ENCODE results near the gene EIF2A.
A peak's percentile ranks its signal among the peaks of the same experiment; 100 is the strongest.

Gene EIF2A

DNA sequence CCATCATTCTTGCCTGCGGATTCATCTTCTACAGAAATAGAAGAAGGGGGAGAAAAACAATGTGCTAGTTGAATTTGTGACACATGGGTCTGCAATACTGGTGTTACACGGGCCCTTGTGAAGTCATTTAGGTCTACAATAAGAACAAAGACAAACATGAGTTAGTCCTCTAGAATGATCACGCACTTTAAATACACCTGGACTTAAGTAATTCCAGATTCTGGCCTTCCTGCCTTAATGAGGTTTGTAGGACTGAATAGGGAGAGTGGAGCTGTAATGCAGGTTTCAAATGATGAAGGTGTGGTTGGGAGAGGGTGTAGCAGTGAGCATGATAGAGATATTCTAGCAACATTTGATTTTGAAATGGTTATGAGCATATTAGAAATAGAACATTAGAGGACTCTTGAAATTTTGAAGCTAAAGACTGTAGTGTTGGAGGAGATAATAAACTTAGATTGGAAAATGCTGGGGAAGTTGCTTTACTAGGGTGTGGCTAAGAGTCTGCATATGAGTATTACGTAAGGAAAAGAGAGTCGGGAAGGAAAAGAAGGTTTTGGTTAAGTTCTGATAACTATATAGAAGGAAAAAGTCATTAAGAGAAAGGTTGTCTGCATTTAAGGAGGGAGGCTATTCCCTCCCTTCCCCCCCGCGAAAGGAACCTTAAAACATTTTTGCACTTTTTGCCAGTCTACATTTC, 606 bp downstream of the EIF2A start:
- Histone ChIP-seq H3K9me3 (ENCODE audit: low read length) (no peaks in the 10 kb centered on the region), H3K4me3 (ENCODE audit: low read length) (peak overlapping the region; percentile 64), H2AFZ (ENCODE audit: low read depth, low read length) (peak overlapping the region; percentile 51), H3K4me1 (ENCODE audit: insufficient read depth, low read length) (peaks cover 28% of the 10 kb centered on the region), H3K27me3 (ENCODE audit: insufficient read depth, low read length) (no peaks in the 10 kb centered on the region), H3K36me3 (ENCODE audit: insufficient read depth, low read length) (peaks cover 15% of the 10 kb centered on the region)

DNA sequence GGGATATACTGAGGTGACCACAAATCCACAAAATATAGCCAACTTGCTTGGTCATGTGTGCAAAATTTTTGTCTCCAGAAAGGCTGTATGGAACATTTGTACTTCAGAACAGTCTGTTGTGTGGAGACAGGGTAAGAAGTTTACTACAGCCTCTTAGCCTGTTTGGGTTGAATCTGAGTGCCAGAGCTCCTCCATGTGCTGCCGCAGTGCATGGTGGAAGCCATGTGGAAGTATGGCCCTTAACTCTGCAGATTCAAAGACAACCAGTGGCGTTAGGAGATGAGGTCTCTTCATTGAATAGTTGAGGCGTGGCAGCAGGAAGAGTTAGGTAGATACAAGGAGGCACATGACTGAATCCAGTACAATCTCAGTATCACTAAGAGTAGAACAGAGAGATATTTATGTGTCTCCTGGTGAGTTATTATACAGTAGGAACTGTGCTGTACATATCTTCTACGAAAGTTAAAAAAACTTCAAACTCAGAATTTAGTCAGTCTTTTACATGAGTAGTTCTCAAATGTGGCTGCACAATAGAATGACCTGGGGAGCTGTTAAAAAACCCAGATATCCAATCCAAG, 9.4 kb downstream of the EIF2A start:
- Histone ChIP-seq H3K4me1 (ENCODE audit: insufficient read depth, low read length) (no peaks in the 10 kb centered on the region), H3K36me3 (ENCODE audit: insufficient read depth, low read length) (peaks cover 42% of the 10 kb centered on the region), H3K4me3 (ENCODE audit: low read length) (no peak overlapping the region), H3K27me3 (ENCODE audit: insufficient read depth, low read length) (no peaks in the 10 kb centered on the region), H2AFZ (ENCODE audit: low read depth, low read length) (no peak overlapping the region), H3K9me3 (ENCODE audit: low read length) (no peaks in the 10 kb centered on the region)

DNA sequence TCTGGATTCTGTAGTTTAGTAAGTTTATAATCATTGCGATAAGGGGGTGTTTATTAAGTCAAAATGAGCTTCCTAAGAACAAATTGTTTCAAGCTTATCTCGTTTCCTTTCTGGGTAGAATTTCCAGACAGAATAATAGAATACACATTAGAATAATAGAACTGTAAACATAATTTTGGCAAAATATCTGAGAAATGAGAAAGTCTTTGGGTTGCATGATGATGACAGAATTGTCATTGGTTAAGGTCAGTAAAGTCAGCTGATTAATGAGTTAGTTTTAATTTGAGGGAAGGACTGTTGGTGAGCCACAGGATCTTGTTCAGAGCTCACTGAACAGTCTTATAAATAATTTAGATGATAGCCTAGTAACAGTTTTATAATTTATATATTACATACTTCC, 10.2 kb downstream of the EIF2A start:
- H3K4me3 ChIP-seq (ENCODE audit: low read length), result no peak overlapping the region
- no peak overlapping the region for H2AFZ ChIP-seq (ENCODE audit: low read depth, low read length)
- H3K4me1 ChIP-seq (ENCODE audit: insufficient read depth, low read length), result no peaks in the 10 kb centered on the region
- H3K9me3 ChIP-seq (ENCODE audit: low read length), result no peaks in the 10 kb centered on the region
- peaks cover 42% of the 10 kb centered on the region for H3K36me3 ChIP-seq (ENCODE audit: insufficient read depth, low read length)
- no peaks in the 10 kb centered on the region for H3K27me3 ChIP-seq (ENCODE audit: insufficient read depth, low read length)

DNA sequence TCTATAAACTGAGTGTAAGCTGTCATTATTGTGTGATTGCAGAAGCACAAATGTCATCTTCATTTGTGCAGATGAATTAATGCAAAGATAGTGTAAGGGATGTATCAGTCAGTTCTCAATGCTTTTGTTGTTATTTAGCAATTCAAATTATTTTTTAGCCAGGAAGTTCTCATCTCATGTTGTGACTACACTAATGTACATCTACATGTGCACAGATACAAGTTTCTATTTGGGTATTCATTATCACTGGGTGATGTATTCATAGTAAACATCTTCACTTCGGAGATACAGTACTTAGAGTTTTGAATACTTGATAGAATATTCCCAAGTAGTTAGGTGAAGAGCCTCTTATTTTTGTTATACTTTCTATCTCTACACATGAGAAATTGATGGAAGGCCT, 11.1 kb downstream of the EIF2A start:
- H3K4me1 ChIP-seq (ENCODE audit: insufficient read depth, low read length), result no peaks in the 10 kb centered on the region
- no peak overlapping the region for H2AFZ ChIP-seq (ENCODE audit: low read depth, low read length)
- H3K36me3 ChIP-seq (ENCODE audit: insufficient read depth, low read length), result peaks cover 37% of the 10 kb centered on the region
- no peak overlapping the region for H3K4me3 ChIP-seq (ENCODE audit: low read length)
- H3K9me3 ChIP-seq (ENCODE audit: low read length), result no peaks in the 10 kb centered on the region
- no peaks in the 10 kb centered on the region for H3K27me3 ChIP-seq (ENCODE audit: insufficient read depth, low read length)

DNA sequence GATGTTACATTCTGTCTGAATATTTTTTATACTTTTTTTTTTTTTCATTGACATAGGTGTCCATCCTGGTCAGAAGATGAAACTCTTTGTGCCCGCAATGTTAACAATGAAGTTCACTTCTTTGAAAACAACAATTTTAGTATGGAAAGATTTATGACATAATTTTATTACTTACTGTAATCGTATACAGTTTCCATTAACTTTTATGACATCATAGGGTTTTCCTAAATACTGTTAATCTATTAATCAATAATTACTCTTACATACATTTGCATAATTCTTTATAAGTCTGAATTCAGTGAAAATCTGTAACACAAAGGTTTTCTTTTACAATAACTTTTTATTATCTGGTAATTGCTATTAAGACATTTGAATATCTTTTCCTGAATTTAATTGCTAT, 17.7 kb downstream of the EIF2A start:
- H2AFZ ChIP-seq (ENCODE audit: low read depth, low read length), result no peak overlapping the region
- no peak overlapping the region for H3K4me3 ChIP-seq (ENCODE audit: low read length)
- H3K36me3 ChIP-seq (ENCODE audit: insufficient read depth, low read length), result peaks cover 52% of the 10 kb centered on the region
- no peaks in the 10 kb centered on the region for H3K4me1 ChIP-seq (ENCODE audit: insufficient read depth, low read length)
- no peaks in the 10 kb centered on the region for H3K9me3 ChIP-seq (ENCODE audit: low read length)
- no peaks in the 10 kb centered on the region for H3K27me3 ChIP-seq (ENCODE audit: insufficient read depth, low read length)

DNA sequence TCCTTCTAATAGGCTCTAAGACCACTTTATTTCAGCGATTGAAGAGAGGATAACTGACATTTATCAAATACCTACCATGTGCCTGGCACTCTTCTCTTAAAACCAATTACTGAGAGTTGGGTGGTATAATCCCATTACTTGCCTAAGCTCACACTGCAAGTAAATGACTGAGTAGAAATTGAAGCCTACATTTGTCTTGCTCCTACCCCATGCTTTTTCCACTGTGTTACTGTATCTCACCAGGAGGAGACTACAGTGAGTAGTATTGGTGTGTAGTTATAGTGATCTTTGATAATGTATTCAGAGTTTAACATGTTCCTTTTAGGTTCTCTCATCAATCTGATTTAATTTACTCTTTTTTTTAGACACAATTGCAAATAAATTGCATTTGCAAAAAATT, 20.7 kb downstream of the EIF2A start:
- Histone ChIP-seq H3K4me1 (ENCODE audit: insufficient read depth, low read length) (no peaks in the 10 kb centered on the region), H3K4me3 (ENCODE audit: low read length) (no peak overlapping the region), H2AFZ (ENCODE audit: low read depth, low read length) (no peak overlapping the region), H3K36me3 (ENCODE audit: insufficient read depth, low read length) (peaks cover 68% of the 10 kb centered on the region), H3K9me3 (ENCODE audit: low read length) (no peaks in the 10 kb centered on the region), H3K27me3 (ENCODE audit: insufficient read depth, low read length) (no peaks in the 10 kb centered on the region)

DNA sequence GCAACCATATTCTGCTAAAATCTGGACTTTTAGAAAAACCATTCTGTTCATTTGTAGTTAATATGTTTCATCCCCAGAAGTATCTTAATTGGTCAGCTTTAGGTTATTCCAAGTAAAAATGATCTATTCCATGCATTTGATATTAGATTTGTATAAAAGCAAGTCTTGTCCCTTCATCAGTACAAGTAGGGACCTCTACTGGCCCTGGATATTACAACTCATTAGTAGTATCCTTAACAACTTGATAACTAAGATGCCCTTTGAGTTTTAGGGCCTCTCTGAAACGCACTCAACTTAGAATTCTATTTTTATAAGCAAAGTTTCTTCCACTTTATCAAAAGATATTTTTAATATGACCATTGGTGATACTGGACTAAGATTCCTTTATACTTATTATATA, 31.3 kb downstream of the EIF2A start:
- H3K4me1 ChIP-seq (ENCODE audit: insufficient read depth, low read length), result no peaks in the 10 kb centered on the region

DNA sequence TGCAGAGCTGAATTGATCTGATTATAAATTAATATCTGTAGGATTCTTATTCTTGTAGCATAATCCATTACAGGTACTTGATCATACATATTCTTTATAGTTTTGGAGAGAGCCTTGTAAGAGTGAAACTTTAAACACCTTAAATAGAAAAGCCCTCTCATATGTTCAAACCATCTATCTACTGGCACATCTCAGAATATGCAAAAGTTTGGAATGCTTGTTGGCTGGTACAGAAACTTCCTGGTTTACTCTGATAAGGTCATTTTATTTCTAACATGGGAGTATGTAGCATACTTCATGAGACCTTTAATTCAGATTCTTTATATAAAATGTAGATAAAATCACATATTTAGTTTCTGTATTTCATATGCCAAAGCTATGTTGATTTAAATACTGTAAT, 34.6 kb downstream of the EIF2A start:
- Histone ChIP-seq H3K27me3 (ENCODE audit: insufficient read depth, low read length) (no peaks in the 10 kb centered on the region), H2AFZ (ENCODE audit: low read depth, low read length) (no peak overlapping the region), H3K4me1 (ENCODE audit: insufficient read depth, low read length) (no peaks in the 10 kb centered on the region), H3K36me3 (ENCODE audit: insufficient read depth, low read length) (peaks cover 69% of the 10 kb centered on the region), H3K4me3 (ENCODE audit: low read length) (no peak overlapping the region), H3K9me3 (ENCODE audit: low read length) (no peaks in the 10 kb centered on the region)

More for the DNA sequence above, 31.3 kb downstream of the EIF2A start:
- Histone ChIP-seq H3K9me3 (ENCODE audit: low read length) (no peaks in the 10 kb centered on the region), H3K4me3 (ENCODE audit: low read length) (no peak overlapping the region), H3K36me3 (ENCODE audit: insufficient read depth, low read length) (peaks cover 62% of the 10 kb centered on the region), H2AFZ (ENCODE audit: low read depth, low read length) (no peak overlapping the region), H3K27me3 (ENCODE audit: insufficient read depth, low read length) (no peaks in the 10 kb centered on the region)

DNA sequence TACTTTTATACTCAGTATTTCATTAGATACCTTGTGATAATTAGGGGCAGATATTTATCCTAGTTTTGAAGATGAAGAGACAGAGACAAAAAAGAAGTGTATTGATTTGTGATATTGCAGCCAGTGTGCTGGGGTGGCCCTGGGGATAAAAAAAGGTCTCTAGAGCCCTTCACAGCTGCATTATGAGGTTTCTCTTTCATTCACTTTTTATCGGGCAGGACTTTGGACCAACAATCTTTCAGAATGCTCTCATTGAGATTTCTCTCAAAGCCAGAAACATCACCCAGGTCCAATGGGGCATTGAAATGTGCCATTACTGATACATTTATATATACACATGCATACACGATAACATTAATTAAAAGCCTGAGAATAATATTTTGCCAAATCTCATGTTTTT, 36.0 kb downstream of the EIF2A start:
- Histone ChIP-seq H3K4me1 (ENCODE audit: insufficient read depth, low read length) (no peaks in the 10 kb centered on the region), H3K4me3 (ENCODE audit: low read length) (no peak overlapping the region), H3K27me3 (ENCODE audit: insufficient read depth, low read length) (no peaks in the 10 kb centered on the region), H2AFZ (ENCODE audit: low read depth, low read length) (no peak overlapping the region), H3K36me3 (ENCODE audit: insufficient read depth, low read length) (peaks cover 59% of the 10 kb centered on the region), H3K9me3 (ENCODE audit: low read length) (no peaks in the 10 kb centered on the region)

DNA sequence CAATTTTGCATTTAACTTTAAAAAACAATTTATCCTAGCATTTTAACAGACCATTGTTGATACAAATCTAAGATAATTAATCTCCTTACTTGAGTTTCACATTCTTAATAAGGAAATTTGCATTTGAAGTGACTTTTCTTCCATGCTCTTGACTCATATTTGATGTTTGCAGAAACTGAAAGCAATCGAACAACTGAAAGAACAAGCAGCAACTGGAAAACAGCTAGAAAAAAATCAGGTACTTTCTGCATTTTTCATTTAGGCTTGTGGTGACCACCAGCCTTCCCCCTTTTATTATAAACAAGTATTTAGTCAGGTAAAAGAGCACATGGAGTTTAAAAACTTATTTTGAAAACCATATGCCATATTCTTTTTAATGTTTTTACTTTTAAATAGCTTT, 36.4 kb downstream of the EIF2A start:
- no peak overlapping the region for H3K4me3 ChIP-seq (ENCODE audit: low read length)
- no peak overlapping the region for H2AFZ ChIP-seq (ENCODE audit: low read depth, low read length)
- H3K36me3 ChIP-seq (ENCODE audit: insufficient read depth, low read length), result peaks cover 57% of the 10 kb centered on the region
- no peaks in the 10 kb centered on the region for H3K27me3 ChIP-seq (ENCODE audit: insufficient read depth, low read length)
- no peaks in the 10 kb centered on the region for H3K9me3 ChIP-seq (ENCODE audit: low read length)
- H3K4me1 ChIP-seq (ENCODE audit: insufficient read depth, low read length), result no peaks in the 10 kb centered on the region

DNA sequence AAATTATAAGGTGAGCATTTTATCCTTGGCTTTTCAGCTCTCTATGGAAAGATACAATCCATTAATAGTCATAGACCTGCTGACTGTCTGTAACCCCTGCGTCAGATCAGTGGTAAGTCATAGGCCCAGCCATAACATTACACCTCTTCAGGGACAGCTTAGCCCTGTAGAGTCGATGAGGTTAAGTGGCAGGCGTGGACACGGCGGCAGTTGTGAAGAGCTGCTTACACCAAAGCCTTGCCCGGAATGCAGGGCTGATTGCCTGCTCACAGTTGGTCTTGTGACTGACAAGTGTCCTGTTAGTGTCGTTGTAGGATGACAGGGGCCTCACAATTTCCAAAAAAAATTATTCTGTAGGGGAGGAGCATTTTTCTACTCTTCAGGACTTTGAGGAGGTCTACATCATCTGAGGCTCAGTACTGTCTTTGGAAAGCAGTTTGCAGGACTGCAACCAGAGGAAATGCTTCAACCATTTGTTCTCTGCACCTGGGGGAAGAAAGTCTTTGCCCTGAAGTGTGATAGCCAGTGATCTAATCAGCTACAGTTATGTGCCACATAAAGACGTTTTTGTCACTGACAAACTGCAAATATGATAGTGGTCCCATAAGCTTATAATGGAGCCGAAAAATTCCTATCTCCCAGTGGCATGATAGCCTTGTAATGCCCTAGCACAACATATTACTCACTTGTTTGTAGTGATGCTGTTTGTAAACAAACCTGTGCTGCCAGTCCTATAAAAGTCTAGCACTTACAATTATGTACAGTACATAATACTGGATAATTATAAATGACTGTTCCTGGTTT, 41.6 kb downstream of the EIF2A start:
- Histone ChIP-seq H3K4me1 (ENCODE audit: insufficient read depth, low read length) (no peaks in the 10 kb centered on the region), H3K27me3 (ENCODE audit: insufficient read depth, low read length) (no peaks in the 10 kb centered on the region), H3K9me3 (ENCODE audit: low read length) (no peaks in the 10 kb centered on the region), H3K36me3 (ENCODE audit: insufficient read depth, low read length) (peaks cover 32% of the 10 kb centered on the region), H3K4me3 (ENCODE audit: low read length) (no peak overlapping the region), H2AFZ (ENCODE audit: low read depth, low read length) (no peak overlapping the region)

DNA sequence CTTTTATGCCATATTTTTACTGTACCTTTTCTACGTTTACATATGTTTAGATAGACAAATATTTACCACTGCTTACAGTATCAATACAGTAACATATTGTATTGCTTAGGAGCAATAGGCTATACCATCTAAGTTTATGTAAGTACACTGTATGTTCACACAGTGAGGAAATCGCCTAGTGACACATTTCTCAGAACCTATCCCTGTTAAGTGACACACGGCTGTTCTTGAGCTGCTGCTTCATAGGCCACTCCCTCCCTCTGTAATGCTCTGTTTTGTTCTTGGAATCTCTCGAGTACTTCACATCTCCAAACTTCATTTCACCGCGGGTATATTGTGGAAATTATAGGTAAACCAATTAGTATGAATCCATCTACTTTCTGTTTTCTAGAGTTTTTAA, 43.2 kb downstream of the EIF2A start:
- H3K4me1 ChIP-seq (ENCODE audit: insufficient read depth, low read length), result no peaks in the 10 kb centered on the region
- no peaks in the 10 kb centered on the region for H3K27me3 ChIP-seq (ENCODE audit: insufficient read depth, low read length)
- H3K4me3 ChIP-seq (ENCODE audit: low read length), result no peak overlapping the region
- H3K9me3 ChIP-seq (ENCODE audit: low read length), result peaks cover 2% of the 10 kb centered on the region
- H2AFZ ChIP-seq (ENCODE audit: low read depth, low read length), result no peak overlapping the region
- peaks cover 22% of the 10 kb centered on the region for H3K36me3 ChIP-seq (ENCODE audit: insufficient read depth, low read length)

DNA sequence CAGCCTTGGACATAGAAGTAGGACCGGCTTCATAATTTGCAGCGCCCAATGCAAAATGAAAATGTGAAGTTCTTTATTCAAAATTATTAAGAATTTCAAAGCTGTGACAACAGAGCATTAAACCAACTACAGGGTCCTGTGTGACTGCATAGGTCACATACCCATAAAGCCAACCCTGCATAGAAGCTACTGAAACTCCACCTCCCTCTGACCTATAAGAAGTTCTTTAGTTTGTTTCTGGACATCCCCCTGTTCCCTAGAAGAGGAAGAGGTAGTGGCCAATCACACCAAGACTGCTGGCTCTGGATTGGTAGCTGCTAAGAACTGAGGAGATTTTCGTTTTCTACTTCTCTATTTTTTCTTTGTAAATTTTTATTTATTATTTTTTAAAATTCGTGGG, 47.6 kb downstream of the EIF2A start:
- Histone ChIP-seq H3K27me3 (ENCODE audit: insufficient read depth, low read length) (no peaks in the 10 kb centered on the region), H3K4me3 (ENCODE audit: low read length) (no peak overlapping the region), H2AFZ (ENCODE audit: low read depth, low read length) (no peak overlapping the region), H3K36me3 (ENCODE audit: insufficient read depth, low read length) (peaks cover 2% of the 10 kb centered on the region), H3K9me3 (ENCODE audit: low read length) (peaks cover 3% of the 10 kb centered on the region), H3K4me1 (ENCODE audit: insufficient read depth, low read length) (peaks cover 4% of the 10 kb centered on the region)

Measured in neuron (in vitro differentiated cells).